ENCODE results near the gene PITX2. TPM values are rescaled to one million over a fixed set of nuclear protein-coding genes. Genes with fewer than 3 reads are reported as not detected.

Gene PITX2
- polyA plus RNA-seq, 3 donors = not detected

DNA sequence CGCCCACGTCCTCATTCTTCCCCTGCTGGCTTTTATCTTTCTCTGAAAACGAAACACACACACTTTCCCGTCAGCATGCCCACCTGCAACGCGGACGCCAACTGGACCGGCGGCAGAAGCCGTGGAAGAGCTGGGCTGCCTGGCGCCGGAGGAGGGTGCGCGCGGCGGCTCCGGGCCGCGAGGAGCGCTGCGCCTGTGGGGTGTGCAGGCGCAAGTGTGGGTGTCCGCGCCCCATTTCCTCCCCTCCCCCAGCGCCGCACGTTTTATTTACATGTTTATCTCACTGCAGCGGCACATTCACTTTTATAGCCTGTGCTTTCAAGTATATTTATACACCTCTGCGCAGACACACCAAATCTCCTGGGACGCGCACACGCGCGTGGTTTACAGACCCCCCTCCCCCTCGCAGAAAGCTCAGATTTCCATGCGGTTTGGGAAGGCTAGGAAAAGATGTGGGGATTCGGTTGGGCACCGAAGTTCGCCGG lies 1.5 kb downstream of the PITX2 start:
- Mint-ChIP-seq H3K4me3 (peak overlapping the region; percentile 37 to 87), H3K27ac (no peak overlapping the region), H3K27me3 (ENCODE audit: low read depth in 3 of 3) (peaks cover 98 to 99% (median 98%) of the 10 kb centered on the region in 3 donors), H3K9me3 (peaks cover 0 to 44% (median 26%) of the 10 kb centered on the region in 7 donors), H3K36me3 (peaks cover 7 to 14% of the 10 kb centered on the region in 2 donors), H3K4me1 (peaks cover 41% of the 10 kb centered on the region)
- H3K36me3 ChIP-seq (replicated peaks in 1 of 2; ENCODE audit: control insufficient read depth in 1 of 2, insufficient read depth in 2 of 2, low read length in 2 of 2) = no peaks in the 10 kb centered on the region
- H3K27ac ChIP-seq (ENCODE audit: low read depth in 1 of 2, low read length in 2 of 2) = no peak overlapping the region
- WGBS (ENCODE audit: insufficient coverage) = 2% methylated on average over 32 of the region's 40 CpGs
- no peak for TF ChIP-seq CTCF (IDR thresholded peaks at IDR 0.05)
- H3K27me3 ChIP-seq (ENCODE audit: control insufficient read depth in 2 of 2, insufficient read depth in 2 of 2, low read length in 2 of 2) = peaks cover 95 to 100% of the 10 kb centered on the region in 2 donors
- no peaks in the 10 kb centered on the region for H4K20me1 ChIP-seq (ENCODE audit: insufficient read depth, low read length)
- H3K9ac ChIP-seq (ENCODE audit: insufficient read depth, low read length, poor library complexity, severe bottlenecking) = no peak overlapping the region
- H3K4me3 ChIP-seq (replicated peaks in 1 of 3; ENCODE audit: low read depth in 2 of 3, low read length in 3 of 3) = no peak overlapping the region
- H2AFZ ChIP-seq (ENCODE audit: insufficient read depth, low read depth, low read length, poor library complexity, severe bottlenecking) = no peak overlapping the region
- intact Hi-C loops (cut with micrococcal nuclease) = no loop called here
- DNase-seq = no peak
- peaks cover 20 to 25% of the 10 kb centered on the region in 2 donors for H3K4me1 ChIP-seq (ENCODE audit: control insufficient read depth in 1 of 2, insufficient read depth in 2 of 2, low read length in 2 of 2)
- H3K9me3 ChIP-seq (replicated peaks in 1 of 2; ENCODE audit: control insufficient read depth in 1 of 2, insufficient read depth in 1 of 2, low read length in 2 of 2) = peaks cover 13 to 79% of the 10 kb centered on the region in 2 donors
- H3K79me2 ChIP-seq (ENCODE audit: insufficient read depth, low read length) = no peaks in the 10 kb centered on the region
- H3K4me2 ChIP-seq (replicated peaks; ENCODE audit: extremely low read depth, low read length, poor library complexity, severe bottlenecking) = peak overlapping the region; percentile 47

DNA sequence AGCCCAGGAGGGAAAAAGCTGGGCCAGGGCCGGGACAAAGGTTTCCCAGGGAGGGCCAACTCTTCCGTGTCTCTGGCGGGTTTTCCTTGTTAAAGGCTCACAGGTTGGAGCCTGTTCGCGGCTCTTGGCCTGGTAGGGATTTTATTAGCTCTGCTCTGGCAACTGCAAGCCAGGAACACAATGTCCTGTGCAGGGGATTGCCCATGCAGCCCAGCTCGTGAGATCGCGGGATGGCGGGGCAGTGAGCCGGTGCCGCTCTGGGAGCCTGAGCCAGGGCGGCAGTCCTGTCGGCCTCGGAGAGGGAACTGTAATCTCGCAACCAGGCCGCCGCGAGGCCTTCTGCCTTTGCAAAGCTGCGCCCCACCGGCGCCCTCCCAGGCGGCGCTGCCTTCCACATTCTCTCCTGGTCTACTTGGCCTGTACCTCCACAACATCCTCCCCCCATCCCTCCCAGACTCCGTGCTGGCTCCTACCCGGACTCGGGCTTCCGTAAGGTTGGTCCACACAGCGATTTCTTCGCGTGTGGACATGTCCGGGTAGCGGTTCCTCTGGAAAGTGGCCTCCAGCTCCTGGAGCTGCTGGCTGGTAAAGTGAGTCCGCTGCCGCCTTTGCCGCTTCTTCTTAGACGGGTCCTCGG lies 2.1 kb downstream of the PITX2 start:
- no peaks in the 10 kb centered on the region for H4K20me1 ChIP-seq (ENCODE audit: insufficient read depth, low read length)
- no peaks in the 10 kb centered on the region for H3K36me3 ChIP-seq (replicated peaks in 1 of 2; ENCODE audit: control insufficient read depth in 1 of 2, insufficient read depth in 2 of 2, low read length in 2 of 2)
- 3% methylated on average over 37 of the region's 37 CpGs for WGBS (ENCODE audit: insufficient coverage)
- intact Hi-C loops (cut with micrococcal nuclease) = no loop called here
- no peak for DNase-seq
- no peak for TF ChIP-seq CTCF (IDR thresholded peaks at IDR 0.05)
- H3K4me3 ChIP-seq (replicated peaks in 1 of 3; ENCODE audit: low read depth in 2 of 3, low read length in 3 of 3) = no peak overlapping the region
- H3K9ac ChIP-seq (ENCODE audit: insufficient read depth, low read length, poor library complexity, severe bottlenecking) = no peak overlapping the region
- Mint-ChIP-seq H3K27ac (no peak overlapping the region), H3K4me1 (peaks cover 41% of the 10 kb centered on the region), H3K4me3 (peak overlapping the region; percentile 20 to 87), H3K9me3 (peaks cover 0 to 41% (median 29%) of the 10 kb centered on the region in 7 donors), H3K36me3 (peaks cover 7 to 14% of the 10 kb centered on the region in 2 donors), H3K27me3 (ENCODE audit: low read depth in 3 of 3) (peaks cover 98 to 99% (median 98%) of the 10 kb centered on the region in 3 donors)
- H3K27ac ChIP-seq (ENCODE audit: low read depth in 1 of 2, low read length in 2 of 2) = no peak overlapping the region
- H3K79me2 ChIP-seq (ENCODE audit: insufficient read depth, low read length) = no peaks in the 10 kb centered on the region
- peaks cover 95 to 100% of the 10 kb centered on the region in 2 donors for H3K27me3 ChIP-seq (ENCODE audit: control insufficient read depth in 2 of 2, insufficient read depth in 2 of 2, low read length in 2 of 2)
- H2AFZ ChIP-seq (ENCODE audit: insufficient read depth, low read depth, low read length, poor library complexity, severe bottlenecking) = no peak overlapping the region
- peaks cover 20 to 25% of the 10 kb centered on the region in 2 donors for H3K4me1 ChIP-seq (ENCODE audit: control insufficient read depth in 1 of 2, insufficient read depth in 2 of 2, low read length in 2 of 2)
- H3K4me2 ChIP-seq (replicated peaks; ENCODE audit: extremely low read depth, low read length, poor library complexity, severe bottlenecking) = peak overlapping the region; percentile 47
- peaks cover 12 to 76% of the 10 kb centered on the region in 2 donors for H3K9me3 ChIP-seq (replicated peaks in 1 of 2; ENCODE audit: control insufficient read depth in 1 of 2, insufficient read depth in 1 of 2, low read length in 2 of 2)

Measured in CD14-positive monocyte (primary cell).